Kasumi-1 (cell line): ENCODE measurements around the gene PARP15.
"Not testable (repeated sequence)": the region's sequence is repeated elsewhere in the genome, so short reads cannot be mapped to it uniquely, and the experiment has no call there.

Experiments used
- DNase-seq, 2 experiments: peaks; one replicate each; lab custom pipeline; 2025; lab: John Stamatoyannopoulos, UW

PARP15 gene

DNA sequence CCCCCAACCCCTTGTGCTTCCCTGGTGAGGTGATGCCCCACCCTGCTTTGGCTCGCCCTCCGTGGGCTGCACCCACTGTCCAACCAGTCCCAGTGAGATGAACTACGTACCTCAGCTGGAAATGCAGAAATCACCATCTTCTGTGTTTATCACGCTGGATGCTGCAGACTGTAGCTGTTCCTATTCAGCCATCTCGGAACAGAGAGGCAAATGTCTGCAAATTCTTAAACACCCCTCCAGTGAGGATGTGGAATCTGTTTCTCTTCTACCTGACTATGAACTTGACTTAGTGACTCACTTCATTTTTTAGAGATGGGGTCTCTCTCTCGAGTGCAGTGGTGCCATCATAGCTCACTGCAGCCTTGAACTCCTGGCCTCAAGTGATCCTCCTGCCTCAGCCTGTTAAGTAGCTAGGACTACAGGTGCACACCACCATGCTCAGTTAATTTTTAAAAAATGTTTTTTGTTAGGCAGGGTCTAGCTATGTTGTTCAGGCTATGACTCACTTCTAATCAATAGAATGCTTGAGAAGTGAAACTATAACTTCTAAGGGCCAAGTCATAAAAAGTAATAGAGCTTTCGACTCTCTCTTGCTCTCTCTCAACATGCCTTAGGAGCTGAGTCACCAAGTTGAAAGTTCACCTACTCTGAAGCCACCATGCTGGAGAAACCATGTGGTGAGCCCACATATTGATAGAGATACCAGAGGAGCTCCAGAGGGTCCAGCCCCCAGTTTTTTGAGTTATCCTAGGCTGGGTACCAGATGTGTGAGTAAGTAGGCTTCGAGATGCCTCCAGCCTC lies 91.7 kb downstream of the PARP15 start:
- no peak for DNase-seq

DNA sequence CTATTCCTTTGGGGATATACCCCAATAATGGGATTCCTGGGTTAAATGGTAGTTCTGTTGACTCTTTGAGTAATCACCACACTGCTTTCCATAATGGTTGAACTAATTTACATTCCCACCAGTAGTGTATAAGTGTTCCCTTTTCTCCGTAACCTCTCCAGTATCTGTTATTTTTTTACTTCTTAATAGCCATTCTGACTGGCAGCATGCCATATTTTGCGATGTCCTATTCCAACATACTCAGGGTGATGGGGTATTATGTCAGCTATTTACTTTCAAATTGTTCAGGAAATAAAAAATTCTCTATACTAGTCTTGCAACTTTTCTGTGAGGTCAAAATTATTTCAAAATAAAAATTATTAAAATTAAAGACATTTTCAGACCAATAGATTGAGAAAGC lies 94.1 kb downstream of the PARP15 start:
- no peak for DNase-seq

DNA sequence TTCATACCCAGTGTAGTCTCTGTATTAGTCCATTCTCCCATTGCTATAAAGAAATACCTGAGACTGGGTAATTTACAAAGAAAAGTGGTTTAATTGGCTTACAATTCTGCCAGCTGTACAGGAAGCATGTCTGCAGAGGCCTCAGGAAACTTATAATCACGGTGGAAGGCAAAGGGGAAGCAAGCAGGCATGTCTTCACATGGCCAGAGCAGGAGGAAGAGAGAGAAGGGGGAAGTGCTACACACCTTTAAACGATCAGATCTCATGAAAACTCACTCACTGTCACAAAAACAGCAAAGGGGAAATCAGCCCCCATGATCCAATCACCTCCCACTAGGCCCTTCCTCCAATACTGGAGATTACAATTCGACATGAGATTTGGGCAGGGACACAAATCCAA lies 96.9 kb downstream of the PARP15 start:
- DNase-seq: peak; percentile 26 to 37

DNA sequence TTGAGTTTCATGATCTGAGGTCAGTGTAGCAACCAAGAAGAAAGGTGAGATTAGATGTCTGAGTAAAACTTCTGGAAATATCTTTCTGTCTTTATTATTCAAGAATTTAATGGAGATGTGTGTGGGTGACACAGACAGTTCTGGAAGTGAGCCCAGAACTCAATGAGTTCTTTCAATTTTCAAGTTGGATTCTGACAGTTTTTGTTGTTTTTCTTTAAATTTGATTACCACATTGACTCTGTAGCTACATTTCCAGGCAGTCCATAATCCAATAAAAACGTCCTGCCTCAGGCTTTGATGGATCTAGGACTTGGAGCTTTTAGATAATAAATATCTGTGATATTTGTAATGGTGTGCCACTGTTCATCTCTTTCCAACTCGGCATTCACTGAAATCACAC lies 99.3 kb downstream of the PARP15 start:
- DNase-seq: no peak

DNA sequence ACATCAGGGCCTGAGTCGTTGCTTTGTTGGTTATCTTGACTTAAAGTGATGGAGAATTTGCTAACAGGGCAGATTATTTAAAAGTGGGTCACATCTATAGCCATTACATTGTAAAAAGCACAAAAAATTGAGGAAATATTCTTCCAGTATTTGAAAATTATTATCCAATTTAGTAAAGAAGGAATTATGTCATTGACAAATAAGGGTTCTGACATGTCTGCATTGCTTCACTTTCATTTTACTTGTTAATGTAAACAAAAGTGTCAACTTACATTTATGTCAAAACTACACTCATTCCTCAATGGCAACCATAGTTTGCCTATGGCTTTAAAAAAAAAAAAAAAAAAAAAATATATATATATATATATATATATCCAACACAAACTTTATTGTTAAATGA lies 99.8 kb downstream of the PARP15 start:
- no peak for DNase-seq

DNA sequence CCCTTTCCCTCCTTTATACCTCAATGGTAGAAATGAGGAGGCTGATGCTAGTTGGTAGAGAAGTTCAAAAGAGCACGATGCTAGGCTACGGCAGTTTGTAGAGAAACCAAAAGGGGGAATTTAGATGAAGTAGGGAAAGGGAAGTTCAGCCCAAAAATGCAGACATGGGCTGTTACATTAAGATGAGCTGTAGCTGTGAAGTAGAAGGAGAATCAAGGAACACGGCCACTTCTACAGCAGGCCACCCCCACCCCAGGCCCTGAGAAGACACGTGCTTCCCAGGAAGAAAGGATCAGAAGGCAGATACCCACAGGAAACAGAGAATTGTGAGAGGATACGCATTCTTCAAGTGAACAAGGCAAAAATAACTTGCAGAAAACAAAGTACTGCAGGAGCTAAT lies 101.1 kb downstream of the PARP15 start:
- no peak for DNase-seq

DNA sequence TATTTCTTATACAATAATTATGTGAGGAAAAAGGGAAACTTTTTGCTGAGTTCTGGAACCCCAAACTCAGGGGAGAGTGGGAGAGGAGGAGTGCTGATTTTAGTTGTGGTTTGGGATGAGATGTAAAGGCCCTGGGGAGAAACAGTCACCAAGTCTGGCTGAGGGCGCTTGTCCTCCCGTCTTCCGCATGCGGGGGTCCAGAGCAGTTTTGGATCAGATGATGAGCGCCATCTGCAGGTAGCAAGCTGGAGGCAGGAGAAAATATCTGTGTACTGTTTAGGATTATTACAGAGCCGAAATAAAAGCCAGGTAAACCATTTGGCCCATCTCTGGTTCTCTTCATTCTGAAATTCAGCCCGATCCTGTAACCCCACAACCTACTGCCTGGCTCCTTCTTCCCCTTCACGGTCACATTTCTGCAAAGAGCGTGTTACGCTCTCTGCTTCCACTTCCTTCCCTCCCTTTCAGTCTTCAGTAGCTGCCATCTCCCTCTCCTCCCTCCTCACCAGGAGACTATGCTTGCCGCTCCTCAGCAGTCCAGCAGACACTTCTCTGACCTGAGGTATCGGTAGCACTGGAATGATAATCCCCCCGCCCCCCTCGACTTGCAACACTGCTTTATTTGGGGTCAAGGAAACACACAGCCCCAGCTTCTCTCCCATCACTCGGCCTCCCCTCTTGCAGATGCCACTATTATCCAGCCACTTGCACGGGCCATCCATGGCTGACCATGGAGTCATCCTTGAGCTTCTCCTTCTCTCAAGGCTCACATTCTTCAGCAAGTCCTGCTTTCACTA lies 101.8 kb downstream of the PARP15 start:
- DNase-seq: peak; percentile 87

DNA sequence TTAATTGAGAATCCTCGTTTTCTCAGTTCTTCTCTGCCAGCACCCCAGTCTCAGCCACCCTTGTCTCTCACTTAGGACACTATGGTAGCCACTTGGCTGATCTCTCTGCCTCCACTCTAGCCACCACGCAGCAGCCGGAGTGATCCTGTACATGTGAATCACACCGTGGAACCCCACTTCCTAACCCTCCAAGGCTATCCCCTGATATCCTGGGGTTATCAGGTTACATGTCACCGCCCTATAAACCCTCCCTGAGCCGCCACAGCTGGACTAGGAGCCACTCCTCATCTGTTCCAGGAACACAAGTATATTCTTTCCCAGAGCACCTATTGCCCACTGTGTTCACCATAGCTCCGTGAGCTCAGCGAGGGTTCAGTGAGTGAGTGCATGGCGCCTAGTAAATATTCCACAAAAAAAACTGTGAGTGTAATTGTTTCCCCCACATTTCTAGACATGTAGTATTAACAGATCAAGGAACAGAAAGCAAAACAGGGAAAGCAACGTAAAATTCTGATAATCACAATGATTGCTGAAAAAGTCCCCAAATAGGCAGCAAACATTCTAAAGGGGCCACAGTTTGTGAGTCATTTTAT lies 102.5 kb downstream of the PARP15 start:
- peak in 1 of 2 experiments; percentile 24 for DNase-seq

DNA sequence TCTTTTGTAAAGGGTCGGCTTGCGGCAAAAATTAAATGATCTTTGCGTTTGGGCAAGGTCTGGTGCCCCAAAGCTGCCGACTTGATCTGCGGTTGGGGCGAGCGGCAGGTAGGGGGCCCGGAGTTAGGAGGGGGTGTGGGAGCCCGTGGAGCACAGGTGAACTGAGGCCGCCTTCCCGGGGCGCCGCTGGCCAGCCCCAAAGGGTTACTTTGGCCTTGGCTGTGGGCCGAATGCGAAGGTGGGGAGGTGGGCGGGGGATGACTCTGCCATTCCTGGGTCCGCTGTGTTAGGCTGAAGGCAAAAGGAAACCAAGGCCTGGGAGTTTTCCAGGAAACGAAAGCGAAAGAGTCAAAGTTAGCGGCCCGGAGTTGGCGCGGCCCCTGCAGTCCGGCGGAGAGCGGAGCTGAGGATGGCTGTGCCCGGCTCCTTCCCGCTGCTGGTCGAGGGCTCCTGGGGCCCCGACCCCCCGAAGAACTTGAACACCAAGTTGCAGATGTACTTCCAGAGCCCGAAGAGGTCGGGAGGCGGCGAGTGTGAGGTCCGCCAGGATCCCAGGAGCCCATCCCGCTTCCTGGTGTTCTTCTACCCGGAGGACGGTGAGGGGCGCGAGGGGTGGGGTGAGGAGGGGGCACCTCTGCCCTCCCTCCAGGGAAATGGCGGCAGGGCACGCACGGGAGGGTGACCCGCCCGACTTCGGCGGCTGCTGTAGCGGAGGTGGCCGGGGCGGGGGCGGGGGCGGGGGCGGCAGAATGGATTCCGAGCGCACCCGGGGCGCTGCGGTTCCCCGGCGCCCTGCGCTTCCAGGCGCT lies 103.2 kb downstream of the PARP15 start, which contains the start of gene PARP14:
Gene PARP14, plus strand, starts transcription at position 365 of the 809 bp plus-strand sequence. Its CDS starts 45 bp downstream, at position 410.
- DNase-seq: peak; percentile 49 to 60

DNA sequence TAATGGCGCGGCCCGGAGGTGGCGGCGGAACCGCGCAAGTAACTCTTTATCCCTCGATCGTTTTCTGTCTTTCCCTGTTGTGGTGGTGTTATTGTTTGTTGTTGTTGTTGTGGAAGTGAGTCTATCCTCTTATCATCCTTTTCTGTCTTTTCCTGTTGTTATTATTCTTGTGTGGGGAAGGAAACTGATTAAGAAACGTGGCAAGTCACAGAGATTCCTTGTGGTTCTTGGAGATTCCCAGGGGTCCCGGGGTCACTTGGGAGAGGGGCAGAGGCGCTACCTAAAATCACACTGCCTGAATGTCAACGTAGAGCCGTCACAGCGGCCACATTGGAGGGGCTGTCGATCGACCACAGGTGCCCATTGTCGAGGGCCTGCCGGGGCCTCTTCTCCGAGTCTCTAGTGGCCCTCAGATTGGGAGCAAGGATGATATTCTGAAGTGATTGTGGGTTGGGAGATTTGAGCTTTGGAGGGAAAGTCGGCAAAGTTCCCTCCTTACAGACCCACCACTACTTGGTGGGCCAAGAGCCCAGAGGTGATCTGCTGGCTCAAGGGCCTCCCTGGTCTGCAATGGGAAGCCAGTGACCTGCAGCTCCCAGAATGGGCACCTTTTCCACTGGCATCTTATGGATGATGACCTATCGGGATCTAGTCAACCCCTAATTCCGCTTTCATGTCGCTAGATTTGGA lies 104.0 kb downstream of the PARP15 start:
- DNase-seq: no peak

DNA sequence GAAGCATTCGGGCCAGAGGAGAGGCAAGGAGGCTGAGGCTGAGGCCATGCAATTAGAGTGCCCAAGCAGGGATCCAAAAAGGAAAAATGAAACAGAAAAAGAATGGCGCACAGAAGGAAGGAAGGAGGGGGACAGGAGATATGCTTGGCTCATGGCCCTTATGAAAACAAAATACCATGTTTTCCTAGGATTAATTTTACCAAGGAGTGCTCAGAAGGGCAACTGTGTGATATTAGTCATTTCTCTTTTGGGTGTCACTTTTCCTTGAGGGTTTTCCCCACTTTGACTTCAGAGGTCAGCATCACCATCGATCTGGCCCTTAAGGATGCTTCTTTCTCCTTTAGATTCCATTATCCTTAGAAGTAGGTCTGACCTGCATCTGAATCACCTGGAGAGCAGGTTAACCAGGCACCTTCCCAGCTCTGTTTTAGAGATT lies 104.5 kb downstream of the PARP15 start:
- DNase-seq: no peak

DNA sequence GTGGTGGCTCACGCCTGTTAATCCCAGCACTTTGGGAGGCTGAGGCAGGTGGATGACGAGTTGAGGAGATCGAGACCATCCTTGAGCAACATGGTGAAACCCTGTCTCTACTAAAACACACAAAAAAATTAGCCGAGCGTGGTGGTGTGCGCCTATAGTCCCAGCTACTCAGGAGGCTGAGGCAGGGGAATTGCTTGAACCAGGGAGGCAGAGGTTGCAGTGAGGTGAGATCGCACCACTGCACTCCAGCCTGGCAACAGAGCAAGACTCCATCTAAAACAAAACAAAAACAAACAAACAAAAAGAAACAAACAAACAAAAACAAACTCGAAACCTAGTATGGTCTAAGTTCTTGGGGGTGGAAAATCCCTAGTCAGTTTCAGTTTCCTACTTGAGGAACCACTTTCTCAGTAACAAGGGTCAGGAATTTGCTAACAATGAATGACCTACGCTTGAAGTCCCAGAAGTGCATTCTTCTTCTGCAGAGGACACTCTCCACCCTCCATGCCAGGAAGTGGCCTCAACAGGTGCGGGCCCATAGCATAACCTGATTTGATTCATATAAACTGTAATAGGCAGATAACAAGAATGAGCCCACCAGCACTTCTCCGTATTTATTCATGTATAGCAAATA lies 105.4 kb downstream of the PARP15 start:
- DNase-seq: not testable (repeated sequence)

DNA sequence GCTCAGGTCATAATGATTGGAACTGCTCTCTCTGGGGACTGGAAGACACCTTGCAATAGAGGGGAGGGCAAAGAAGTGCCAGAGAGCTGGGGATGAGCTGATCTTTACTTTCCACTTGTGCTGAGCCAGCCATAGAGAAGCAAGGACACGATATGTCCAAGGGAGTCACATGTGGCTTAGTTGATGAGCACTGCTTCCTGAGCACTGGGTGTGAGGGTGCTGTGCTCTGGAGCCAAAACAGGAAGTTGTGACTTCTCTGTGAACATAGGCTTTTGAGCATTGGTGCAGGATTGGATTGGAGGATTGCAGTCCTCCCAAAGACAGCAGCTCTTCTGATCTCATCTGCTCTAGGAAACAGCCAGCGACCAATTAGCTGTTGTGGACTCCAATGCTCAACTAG lies 109.8 kb downstream of the PARP15 start:
- peak in 1 of 2 experiments; percentile 8 for DNase-seq
